ENCODE results near the gene PRTG. TPM values are rescaled to one million over a fixed set of nuclear protein-coding genes. Genes with fewer than 3 reads are reported as not detected.
"Not testable (repeated sequence)": the region's sequence is repeated elsewhere in the genome, so short reads cannot be mapped to it uniquely, and the experiment has no call there.

PRTG gene
- total RNA-seq, 2 experiments from 2014 or later: 0.15 TPM; not detected in 1

GRCh38 chr15:55766676-55767075 is 23.7 kb upstream of the PRTG start:
- Histone ChIP-seq H3K4me2 (ENCODE audit: low read length) (no peak overlapping the region), H3K4me3 (ENCODE audit: low read depth, low read length, poor library complexity, severe bottlenecking) (no peak overlapping the region), H3K9me3 (ENCODE audit: low read length) (no peaks in the 10 kb centered on the region), H3K9me2 (ENCODE audit: insufficient read depth, low read length) (no peaks in the 10 kb centered on the region), H3K27ac (ENCODE audit: low read depth, low read length, poor library complexity, severe bottlenecking) (no peak overlapping the region), H2AFZ (ENCODE audit: low read length) (no peak overlapping the region), H4K20me1 (ENCODE audit: insufficient read depth, low read length) (no peaks in the 10 kb centered on the region), H3K36me3 (ENCODE audit: insufficient read depth, low read length) (no peaks in the 10 kb centered on the region), H3K79me2 (ENCODE audit: insufficient read depth, low read depth, low read length) (no peaks in the 10 kb centered on the region), H3K4me1 (ENCODE audit: insufficient read depth, low read length, poor library complexity, severe bottlenecking) (no peaks in the 10 kb centered on the region)
- ChIA-PET POLR2A (no interaction called here), CTCF (ENCODE audit: unreplicated experiment) (no interaction called here)
- no TSS peak for BruUV-seq (replicated peaks)
- no peak for DNase-seq (ENCODE audit: low spot score)
- intact Hi-C loops (cut with micrococcal nuclease; ENCODE audit: unreplicated experiment): no loop called here
- no peak for TF ChIP-seq EZH2phosphoT487 (IDR thresholded peaks at IDR 0.05; ENCODE audit: borderline replicate concordance, low read depth, low read length)
- no peak for TF ChIP-seq CTCF (conservative IDR thresholded peaks at IDR 0.05; ENCODE audit: low read length)

- no peaks in the 10 kb centered on the region for H3K79me2 ChIP-seq (ENCODE audit: insufficient read depth, low read depth, low read length)
- H4K20me1 ChIP-seq (ENCODE audit: insufficient read depth, low read length): no peaks in the 10 kb centered on the region
- no peak overlapping the region for H3K27ac ChIP-seq (ENCODE audit: low read depth, low read length, poor library complexity, severe bottlenecking)
- H3K36me3 ChIP-seq (ENCODE audit: insufficient read depth, low read length): no peaks in the 10 kb centered on the region
- intact Hi-C loops (cut with micrococcal nuclease; ENCODE audit: unreplicated experiment): no loop called here
- CTCF ChIA-PET (ENCODE audit: unreplicated experiment): no interaction called here
- TF ChIP-seq CTCF (conservative IDR thresholded peaks at IDR 0.05; ENCODE audit: low read length): no peak
- TF ChIP-seq EZH2phosphoT487 (IDR thresholded peaks at IDR 0.05; ENCODE audit: borderline replicate concordance, low read depth, low read length): no peak
- H3K9me2 ChIP-seq (ENCODE audit: insufficient read depth, low read length): no peaks in the 10 kb centered on the region
- POLR2A ChIA-PET: no interaction called here
- H3K4me1 ChIP-seq (ENCODE audit: insufficient read depth, low read length, poor library complexity, severe bottlenecking): no peaks in the 10 kb centered on the region
- no peaks in the 10 kb centered on the region for H3K9me3 ChIP-seq (ENCODE audit: low read length)
- DNase-seq (ENCODE audit: low spot score): no peak
- no peak overlapping the region for H3K4me2 ChIP-seq (ENCODE audit: low read length)
- BruUV-seq (replicated peaks): no TSS peak
- no peak overlapping the region for H2AFZ ChIP-seq (ENCODE audit: low read length)
- no peak overlapping the region for H3K4me3 ChIP-seq (ENCODE audit: low read depth, low read length, poor library complexity, severe bottlenecking)
Measured at GRCh38 chr15:55764398-55764797, 21.4 kb upstream of the PRTG start.

- Histone ChIP-seq H3K9me2 (ENCODE audit: insufficient read depth, low read length) (no peaks in the 10 kb centered on the region), H3K36me3 (ENCODE audit: insufficient read depth, low read length) (no peaks in the 10 kb centered on the region), H3K4me3 (ENCODE audit: low read depth, low read length, poor library complexity, severe bottlenecking) (no peak overlapping the region), H3K4me1 (ENCODE audit: insufficient read depth, low read length, poor library complexity, severe bottlenecking) (no peaks in the 10 kb centered on the region), H4K20me1 (ENCODE audit: insufficient read depth, low read length) (no peaks in the 10 kb centered on the region), H2AFZ (ENCODE audit: low read length) (0 out of 2 replicates have a peak overlapping the region, but pooled peaks have one; percentile 36), H3K4me2 (ENCODE audit: low read length) (no peak overlapping the region), H3K79me2 (ENCODE audit: insufficient read depth, low read depth, low read length) (no peaks in the 10 kb centered on the region), H3K27ac (ENCODE audit: low read depth, low read length, poor library complexity, severe bottlenecking) (no peak overlapping the region), H3K9me3 (ENCODE audit: low read length) (no peaks in the 10 kb centered on the region)
- peak; percentile 7 for DNase-seq (ENCODE audit: low spot score)
- ChIA-PET CTCF (ENCODE audit: unreplicated experiment) (interaction anchor here (0.6 kb wide), 1 partner anchor 290 kb away, joined by 3 read pairs; no protein-coding TSS in a partner anchor), POLR2A (interaction anchor here (0.6 kb wide), 1 partner anchor 1360 kb away, joined by 3 read pairs; no protein-coding TSS in a partner anchor)
- no peak for TF ChIP-seq CTCF (conservative IDR thresholded peaks at IDR 0.05; ENCODE audit: low read length)
- TF ChIP-seq EZH2phosphoT487 (IDR thresholded peaks at IDR 0.05; ENCODE audit: borderline replicate concordance, low read depth, low read length): no peak
- no TSS peak for BruUV-seq (replicated peaks)
- intact Hi-C loops (cut with micrococcal nuclease; ENCODE audit: unreplicated experiment): no loop called here
Measured at GRCh38 chr15:55758580-55758986, 15.6 kb upstream of the PRTG start.

GRCh38 chr15:55753433-55753832 is 10.5 kb upstream of the PRTG start:
- DNase-seq (ENCODE audit: low spot score); BruUV-seq (replicated peaks): not testable (repeated sequence)

More at GRCh38 chr15:55753433-55753832, 10.5 kb upstream of the PRTG start:
- H3K27ac ChIP-seq (ENCODE audit: low read depth, low read length, poor library complexity, severe bottlenecking); H3K9me3 ChIP-seq (ENCODE audit: low read length); H4K20me1 ChIP-seq (ENCODE audit: insufficient read depth, low read length); H3K36me3 ChIP-seq (ENCODE audit: insufficient read depth, low read length); H3K4me1 ChIP-seq (ENCODE audit: insufficient read depth, low read length, poor library complexity, severe bottlenecking); POLR2A ChIA-PET; H2AFZ ChIP-seq (ENCODE audit: low read length); H3K9me2 ChIP-seq (ENCODE audit: insufficient read depth, low read length); H3K79me2 ChIP-seq (ENCODE audit: insufficient read depth, low read depth, low read length); H3K4me3 ChIP-seq (ENCODE audit: low read depth, low read length, poor library complexity, severe bottlenecking); intact Hi-C loops (cut with micrococcal nuclease; ENCODE audit: unreplicated experiment); CTCF ChIA-PET (ENCODE audit: unreplicated experiment); H3K4me2 ChIP-seq (ENCODE audit: low read length): not testable (repeated sequence)

Data from OCI-LY7 (cell line).